ENCODE results near the gene GALNS. TPM values are rescaled to one million over a fixed set of nuclear protein-coding genes. Genes with fewer than 3 reads are reported as not detected.

The GALNS gene
- total and polyA plus RNA-seq, 2 of the 8 experiments (the other 6 are each of a cell fraction or from before 2014, with no cell fraction given): 8.9 to 17.8 TPM

- H2BK12ac ChIP-seq (ENCODE audit: low read depth, low read length): no peak overlapping the region
- H3K23ac ChIP-seq (ENCODE audit: insufficient read length): no peak overlapping the region
- no peak overlapping the region for H3K56ac ChIP-seq (replicated peaks; ENCODE audit: insufficient read length, low read depth, low read length)
- H3K18ac ChIP-seq (ENCODE audit: extremely low read depth, low read length): no peak overlapping the region
- ChIA-PET POLR2A (ENCODE audit: partially characterized antibody) (interaction anchor here (1.3 kb wide), 1 partner anchor 48 kb away, joined by 5 read pairs; the partner anchor contains the start of gene TRAPPC2L), CTCF (ENCODE audit: partially characterized antibody) (interaction anchor here (0.7 to 1.3 kb wide), 6 partner anchors 19 to 261 kb away, joined by 3 read pairs; no protein-coding TSS in a partner anchor)
- peak overlapping the region; percentile 24; the same call in 1 of the 2 replicates for H2BK5ac ChIP-seq (ENCODE audit: low read depth, low read length)
- H2BK20ac ChIP-seq (ENCODE audit: low read length): no peak overlapping the region
- FAIRE-seq (no peak), DNase-seq (ENCODE audit: low read depth in 1 of 2, low spot score in 2 of 2) (peak in 1 of 2 experiments; percentile 82)
- no peaks in the 10 kb centered on the region for H3K23me2 ChIP-seq (ENCODE audit: low read depth, low read length)
- peak overlapping the region in 1 of 4 experiments; percentile 34; a peak in 1 of 8 replicates for H3K4me3 ChIP-seq (ENCODE audit: extremely low read depth in 1 of 4, insufficient read depth in 2 of 4, low read depth in 3 of 4, low read length in 4 of 4)
- H4K91ac ChIP-seq (replicated peaks; ENCODE audit: insufficient read length, low read length): no peak overlapping the region
- peaks cover 0 to 8% (median 4%) of the 10 kb centered on the region in 4 experiments; a peak in 3 of 7 replicates for H3K4me1 ChIP-seq (replicated peaks in 1 of 4; ENCODE audit: control insufficient read depth in 3 of 4, insufficient read depth in 4 of 4, low read length in 3 of 4)
- peak overlapping the region; percentile 1 to 26; a peak in 1 of 4 replicates for H3K4me2 ChIP-seq (ENCODE audit: insufficient read depth in 1 of 2, low read depth in 2 of 2, low read length in 2 of 2)
- H3K9me3 ChIP-seq (ENCODE audit: insufficient read depth in 2 of 2, low read depth in 1 of 2, low read length in 1 of 2): no peaks in the 10 kb centered on the region
- 57% methylated on average over 1 of the region's 13 CpGs; no CpG with 5 or more reads in 1 of the 2 experiments for WGBS, 2 experiments (ENCODE audit: extremely low coverage in 1 of 2, insufficient coverage in 1 of 2, insufficient read length in 1 of 2, insufficient replicate concordance in 2 of 2, low coverage in 1 of 2, low lambda C conversion rate in 2 of 2, missing lambda C conversion rate in 1 of 2)
- no peak overlapping the region for H3K4ac ChIP-seq (replicated peaks; ENCODE audit: insufficient read length, low read depth, low read length)
- H3K36me3 ChIP-seq (ENCODE audit: control insufficient read depth in 2 of 4, insufficient read depth in 4 of 4, low read length in 3 of 4): no peaks in the 10 kb centered on the region
- H3K79me2 ChIP-seq (ENCODE audit: control insufficient read depth in 1 of 2, insufficient read depth in 2 of 2, low read length in 2 of 2): no peaks in the 10 kb centered on the region
- no peak overlapping the region for H4K5ac ChIP-seq (ENCODE audit: insufficient read length, low read depth, low read length)
- H3K14ac ChIP-seq (ENCODE audit: insufficient read length): no peak overlapping the region
- no peaks in the 10 kb centered on the region for H3K27me3 ChIP-seq (replicated peaks in 1 of 4; ENCODE audit: control insufficient read depth in 3 of 4, extremely low read depth in 1 of 4, insufficient read depth in 3 of 4, low read length in 3 of 4)
- H2AK5ac ChIP-seq (ENCODE audit: low read depth, low read length): no peak overlapping the region
- no peak overlapping the region; the same call in 1 of the 2 replicates for H4K8ac ChIP-seq (ENCODE audit: extremely low read depth, insufficient read depth, low read length)
- no peak overlapping the region for H3K9ac ChIP-seq (replicated peaks in 1 of 4; ENCODE audit: extremely low read depth in 1 of 4, low read depth in 3 of 4, low read length in 3 of 4)
- no peak overlapping the region for H2BK15ac ChIP-seq (ENCODE audit: low read length)
- H4K20me1 ChIP-seq (replicated peaks in 1 of 2; ENCODE audit: control insufficient read depth in 1 of 2, insufficient read depth in 2 of 2, low read length in 2 of 2): peaks cover 0 to 4% of the 10 kb centered on the region in 2 experiments
- H2AFZ ChIP-seq (ENCODE audit: low read length): no peak overlapping the region
- no peaks in the 10 kb centered on the region for H3K79me1 ChIP-seq (ENCODE audit: low read depth, low read length)
- no peak overlapping the region for H2BK120ac ChIP-seq (replicated peaks; ENCODE audit: low read depth, low read length)
- no peak for TF ChIP-seq TAF7 (optimal IDR thresholded peaks at IDR 0.05; ENCODE audit: borderline replicate concordance, low read depth, low read length)
- TF ChIP-seq YY1 (IDR thresholded peaks at IDR 0.05; ENCODE audit: low read depth, low read length): 0 out of 2 replicates have a peak, but pooled peaks have one; percentile 27
- no peak overlapping the region for H3K27ac ChIP-seq (ENCODE audit: low read depth, low read length)
Observed at GRCh38 chr16:88905563-88905962, 48.8 kb upstream of the GALNS start.
